Measurements from ENCODE around the gene SHH.
"Not testable (repeated sequence)": the region's sequence is repeated elsewhere in the genome, so short reads cannot be mapped to it uniquely, and the experiment has no call there.

The SHH gene

GRCh38 chr7:155840909-155841308 is 28.6 kb upstream of the SHH start:
- Histone ChIP-seq H3K9me3 (ENCODE audit: control insufficient read depth, low read length) (no peaks in the 10 kb centered on the region), H3K4me1 (ENCODE audit: control insufficient read depth, insufficient read depth, low read length) (no peaks in the 10 kb centered on the region), H3K9ac (ENCODE audit: low read length) (no peak overlapping the region), H3K4me3 (ENCODE audit: low read length) (no peak overlapping the region), H3K36me3 (ENCODE audit: control insufficient read depth, insufficient read depth, low read length, severe bottlenecking) (no peaks in the 10 kb centered on the region), H3K27me3 (replicated peaks; ENCODE audit: control insufficient read depth, insufficient read depth, low read length) (peaks cover 23% of the 10 kb centered on the region)
- no peak for DNase-seq (ENCODE audit: low read depth)

DNA sequence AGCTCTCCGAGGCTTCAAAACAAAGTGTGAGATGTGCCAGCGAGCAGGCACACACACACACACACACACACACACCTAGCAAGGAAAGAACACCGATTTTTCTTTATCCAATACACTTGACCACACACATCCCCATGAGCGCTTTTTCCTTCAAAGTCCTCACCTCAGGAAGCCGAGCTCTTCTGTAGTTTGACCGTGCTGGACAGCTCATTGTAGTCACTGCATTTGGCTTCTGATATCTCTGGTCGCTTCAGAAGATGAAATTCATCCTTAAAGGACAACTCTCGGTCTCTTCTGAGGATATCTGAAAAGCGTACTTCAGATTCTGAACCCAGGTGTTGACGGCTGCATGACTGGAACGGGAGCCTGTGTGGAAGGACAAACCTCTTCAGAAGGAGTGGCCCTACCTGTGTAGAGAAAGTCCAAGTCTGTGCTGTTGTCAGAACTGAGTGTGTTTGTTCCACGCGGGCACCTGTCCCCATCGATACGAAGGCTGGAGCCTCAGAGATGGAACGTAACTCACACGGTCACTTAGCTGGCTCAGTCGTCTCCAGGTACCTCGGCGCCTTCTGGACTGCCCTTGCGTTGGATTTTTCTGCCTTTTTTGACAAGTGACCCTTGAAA is 28.1 kb upstream of the SHH start:
- no peaks in the 10 kb centered on the region for H3K36me3 ChIP-seq (ENCODE audit: control insufficient read depth, insufficient read depth, low read length, severe bottlenecking)
- no peaks in the 10 kb centered on the region for H3K4me1 ChIP-seq (ENCODE audit: control insufficient read depth, insufficient read depth, low read length)
- no peak overlapping the region for H3K4me3 ChIP-seq (ENCODE audit: low read length)
- no peak for DNase-seq (ENCODE audit: low read depth)
- peaks cover 23% of the 10 kb centered on the region for H3K27me3 ChIP-seq (replicated peaks; ENCODE audit: control insufficient read depth, insufficient read depth, low read length)
- no peaks in the 10 kb centered on the region for H3K9me3 ChIP-seq (ENCODE audit: control insufficient read depth, low read length)
- H3K9ac ChIP-seq (ENCODE audit: low read length), result no peak overlapping the region

GRCh38 chr7:155839461-155839860 is 27.2 kb upstream of the SHH start:
- H3K4me1 ChIP-seq (ENCODE audit: control insufficient read depth, insufficient read depth, low read length), result no peaks in the 10 kb centered on the region
- peaks cover 27% of the 10 kb centered on the region for H3K27me3 ChIP-seq (replicated peaks; ENCODE audit: control insufficient read depth, insufficient read depth, low read length)
- no peak for DNase-seq (ENCODE audit: low read depth)
- H3K36me3 ChIP-seq (ENCODE audit: control insufficient read depth, insufficient read depth, low read length, severe bottlenecking), result no peaks in the 10 kb centered on the region
- H3K9me3 ChIP-seq (ENCODE audit: control insufficient read depth, low read length), result no peaks in the 10 kb centered on the region
- no peak overlapping the region for H3K9ac ChIP-seq (ENCODE audit: low read length)
- no peak overlapping the region for H3K4me3 ChIP-seq (ENCODE audit: low read length)

DNA sequence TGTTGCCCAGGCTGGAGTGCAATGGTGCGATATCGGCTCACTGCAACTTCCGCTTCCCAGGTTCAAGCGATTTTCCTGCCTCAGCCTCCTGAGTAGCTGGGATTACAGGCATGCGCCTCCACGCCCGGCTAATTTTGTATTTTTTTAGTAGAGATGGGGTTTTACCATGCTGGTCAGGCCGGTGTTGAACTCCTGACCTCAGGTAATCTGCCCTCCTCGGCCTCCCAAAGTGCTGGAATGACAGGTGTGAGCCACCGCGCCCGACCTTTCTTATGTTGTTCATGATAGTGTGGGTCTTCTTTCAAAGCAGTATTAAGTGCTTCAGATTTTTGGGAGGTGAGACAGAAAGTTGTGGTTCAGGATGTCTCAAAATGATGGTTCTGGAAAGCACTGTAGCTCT is 26.0 kb upstream of the SHH start:
- H3K27me3 ChIP-seq (replicated peaks; ENCODE audit: control insufficient read depth, insufficient read depth, low read length), result peaks cover 29% of the 10 kb centered on the region
- H3K4me3 ChIP-seq (ENCODE audit: low read length); H3K9ac ChIP-seq (ENCODE audit: low read length); DNase-seq (ENCODE audit: low read depth); H3K9me3 ChIP-seq (ENCODE audit: control insufficient read depth, low read length); H3K36me3 ChIP-seq (ENCODE audit: control insufficient read depth, insufficient read depth, low read length, severe bottlenecking); H3K4me1 ChIP-seq (ENCODE audit: control insufficient read depth, insufficient read depth, low read length): not testable (repeated sequence)

DNA sequence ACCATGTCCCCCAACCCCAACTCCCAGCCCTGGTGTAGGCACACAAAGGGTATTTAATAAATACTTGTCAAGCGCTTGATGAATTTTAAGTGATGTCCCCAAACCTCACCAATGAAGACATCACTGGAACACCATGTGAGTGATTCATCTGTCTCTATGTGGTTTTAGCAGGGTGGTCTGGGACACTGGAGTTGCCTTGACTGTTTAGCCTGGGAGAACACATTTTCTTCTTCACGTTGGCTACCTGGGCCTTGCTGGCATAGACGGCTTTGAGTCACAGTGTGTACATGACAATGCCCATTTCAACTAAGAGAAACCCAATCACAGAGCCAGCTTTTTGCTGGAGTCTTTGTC is 24.8 kb upstream of the SHH start:
- H3K4me1 ChIP-seq (ENCODE audit: control insufficient read depth, insufficient read depth, low read length), result peaks cover 12% of the 10 kb centered on the region
- H3K9ac ChIP-seq (ENCODE audit: low read length), result no peak overlapping the region
- no peaks in the 10 kb centered on the region for H3K9me3 ChIP-seq (ENCODE audit: control insufficient read depth, low read length)
- no peak for DNase-seq (ENCODE audit: low read depth)
- peaks cover 29% of the 10 kb centered on the region for H3K27me3 ChIP-seq (replicated peaks; ENCODE audit: control insufficient read depth, insufficient read depth, low read length)
- H3K4me3 ChIP-seq (ENCODE audit: low read length), result no peak overlapping the region
- H3K36me3 ChIP-seq (ENCODE audit: control insufficient read depth, insufficient read depth, low read length, severe bottlenecking), result no peaks in the 10 kb centered on the region

DNA sequence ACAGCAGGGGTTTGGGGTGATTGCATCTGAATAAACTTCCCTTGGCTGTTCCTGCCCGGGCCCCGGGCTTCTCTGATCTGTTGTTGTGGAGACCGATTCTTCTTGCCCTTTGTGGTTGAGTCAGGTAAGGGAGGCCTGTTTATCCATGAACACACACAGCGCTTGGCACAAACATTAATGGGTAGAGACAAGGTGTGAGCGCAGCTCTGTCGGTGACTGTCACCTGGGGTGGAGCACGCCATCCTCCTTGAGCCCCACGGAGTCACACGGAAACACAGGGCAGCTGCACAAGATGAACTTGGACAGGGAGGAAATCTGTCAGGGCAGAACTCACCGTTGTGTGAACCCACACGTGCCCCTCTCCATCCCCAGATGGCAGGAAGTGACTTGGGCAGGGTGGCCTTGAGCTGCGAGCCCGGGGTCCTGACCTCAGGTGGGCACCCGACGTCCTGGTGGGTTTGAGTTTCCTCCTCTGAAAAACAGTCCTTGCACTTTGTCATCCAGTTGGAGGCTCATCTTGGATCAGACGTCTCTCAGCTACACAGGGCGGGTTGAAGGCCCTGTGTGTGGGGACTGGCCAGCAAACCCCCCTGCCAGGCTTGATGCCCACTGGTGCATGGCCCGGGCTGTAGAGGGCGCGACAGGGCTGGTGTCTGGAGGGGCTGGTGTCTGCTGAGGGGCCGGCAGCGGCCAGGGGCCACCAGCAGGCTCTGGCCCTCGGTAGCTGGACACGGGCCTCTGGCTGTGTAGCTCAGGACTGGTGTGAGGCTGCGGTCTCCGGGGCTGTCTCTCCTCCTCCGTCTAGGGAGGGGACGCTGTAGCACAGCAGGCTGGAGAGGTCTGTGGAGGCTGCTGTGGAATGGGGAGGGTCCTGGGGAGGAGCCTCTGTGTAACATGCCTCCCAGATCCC is 24.2 kb upstream of the SHH start:
- DNase-seq (ENCODE audit: low read depth), result no peak

GRCh38 chr7:155835446-155836215 is 23.4 kb upstream of the SHH start:
- Histone ChIP-seq H3K9ac (ENCODE audit: low read length) (no peak overlapping the region), H3K36me3 (ENCODE audit: control insufficient read depth, insufficient read depth, low read length, severe bottlenecking) (no peaks in the 10 kb centered on the region), H3K4me1 (ENCODE audit: control insufficient read depth, insufficient read depth, low read length) (peaks cover 12% of the 10 kb centered on the region), H3K27me3 (replicated peaks; ENCODE audit: control insufficient read depth, insufficient read depth, low read length) (peaks cover 21% of the 10 kb centered on the region), H3K4me3 (ENCODE audit: low read length) (no peak overlapping the region), H3K9me3 (ENCODE audit: control insufficient read depth, low read length) (no peaks in the 10 kb centered on the region)
- no peak for DNase-seq (ENCODE audit: low read depth)

More for the DNA sequence above, 24.2 kb upstream of the SHH start:
- no peaks in the 10 kb centered on the region for H3K36me3 ChIP-seq (ENCODE audit: control insufficient read depth, insufficient read depth, low read length, severe bottlenecking)
- no peak overlapping the region for H3K9ac ChIP-seq (ENCODE audit: low read length)
- peaks cover 12% of the 10 kb centered on the region for H3K4me1 ChIP-seq (ENCODE audit: control insufficient read depth, insufficient read depth, low read length)
- no peak overlapping the region for H3K4me3 ChIP-seq (ENCODE audit: low read length)
- no peaks in the 10 kb centered on the region for H3K9me3 ChIP-seq (ENCODE audit: control insufficient read depth, low read length)
- peaks cover 25% of the 10 kb centered on the region for H3K27me3 ChIP-seq (replicated peaks; ENCODE audit: control insufficient read depth, insufficient read depth, low read length)

DNA sequence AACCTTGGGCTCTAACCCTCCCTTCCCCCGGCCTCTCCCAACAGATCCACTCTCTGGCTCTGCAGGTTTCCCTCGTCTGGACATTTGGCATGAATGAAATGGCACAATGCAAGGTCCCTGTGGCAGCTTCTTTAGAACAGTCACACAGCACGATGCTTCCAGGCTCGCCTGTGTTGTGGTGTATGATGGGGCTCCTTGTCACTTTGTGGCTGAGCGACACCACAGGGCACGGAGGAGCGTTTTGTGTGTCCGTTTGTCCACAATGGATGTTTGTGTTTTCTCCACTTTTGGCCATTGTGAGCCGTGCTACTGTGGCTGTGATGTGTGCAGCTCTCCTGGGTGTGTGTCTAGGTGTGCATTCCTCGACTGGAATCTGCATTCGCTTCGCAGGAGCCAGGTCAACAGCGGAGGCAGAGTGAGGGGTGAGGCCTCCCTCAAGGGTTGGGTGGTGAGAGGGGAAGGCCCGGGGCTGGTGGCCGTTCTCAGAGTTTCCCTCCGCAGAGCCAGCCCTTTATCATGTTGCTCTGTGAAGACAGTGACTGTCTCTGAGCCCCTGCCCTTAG is 22.3 kb upstream of the SHH start:
- Histone ChIP-seq H3K36me3 (ENCODE audit: control insufficient read depth, insufficient read depth, low read length, severe bottlenecking) (no peaks in the 10 kb centered on the region), H3K27me3 (replicated peaks; ENCODE audit: control insufficient read depth, insufficient read depth, low read length) (peaks cover 23% of the 10 kb centered on the region), H3K9ac (ENCODE audit: low read length) (no peak overlapping the region), H3K4me3 (ENCODE audit: low read length) (no peak overlapping the region), H3K4me1 (ENCODE audit: control insufficient read depth, insufficient read depth, low read length) (peaks cover 12% of the 10 kb centered on the region), H3K9me3 (ENCODE audit: control insufficient read depth, low read length) (no peaks in the 10 kb centered on the region)
- no peak for DNase-seq (ENCODE audit: low read depth)

DNA sequence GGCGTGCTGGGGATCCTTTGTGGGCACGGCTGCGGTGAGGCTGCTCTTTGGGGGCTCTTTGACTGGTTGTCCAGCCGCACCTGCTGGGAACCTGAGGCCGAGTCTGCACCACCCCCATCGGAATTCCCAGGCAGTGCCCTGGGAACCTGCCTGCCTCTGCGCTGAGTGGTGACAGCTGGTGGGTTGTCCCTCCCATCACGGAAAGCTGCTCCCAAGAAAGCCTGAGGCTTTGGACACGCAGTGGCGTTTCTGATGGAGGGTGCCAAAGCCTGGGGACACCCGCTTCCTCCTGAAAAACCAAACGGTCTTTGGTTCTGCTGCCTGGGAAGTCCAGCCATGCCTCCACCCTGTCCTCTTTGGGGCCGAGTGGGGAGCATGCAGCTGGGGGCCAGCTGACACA is 21.4 kb upstream of the SHH start:
- Histone ChIP-seq H3K4me1 (ENCODE audit: control insufficient read depth, insufficient read depth, low read length) (peaks cover 12% of the 10 kb centered on the region), H3K9ac (ENCODE audit: low read length) (no peak overlapping the region), H3K27me3 (replicated peaks; ENCODE audit: control insufficient read depth, insufficient read depth, low read length) (peaks cover 14% of the 10 kb centered on the region), H3K36me3 (ENCODE audit: control insufficient read depth, insufficient read depth, low read length, severe bottlenecking) (no peaks in the 10 kb centered on the region), H3K4me3 (ENCODE audit: low read length) (no peak overlapping the region), H3K9me3 (ENCODE audit: control insufficient read depth, low read length) (no peaks in the 10 kb centered on the region)
- no peak for DNase-seq (ENCODE audit: low read depth)

DNA sequence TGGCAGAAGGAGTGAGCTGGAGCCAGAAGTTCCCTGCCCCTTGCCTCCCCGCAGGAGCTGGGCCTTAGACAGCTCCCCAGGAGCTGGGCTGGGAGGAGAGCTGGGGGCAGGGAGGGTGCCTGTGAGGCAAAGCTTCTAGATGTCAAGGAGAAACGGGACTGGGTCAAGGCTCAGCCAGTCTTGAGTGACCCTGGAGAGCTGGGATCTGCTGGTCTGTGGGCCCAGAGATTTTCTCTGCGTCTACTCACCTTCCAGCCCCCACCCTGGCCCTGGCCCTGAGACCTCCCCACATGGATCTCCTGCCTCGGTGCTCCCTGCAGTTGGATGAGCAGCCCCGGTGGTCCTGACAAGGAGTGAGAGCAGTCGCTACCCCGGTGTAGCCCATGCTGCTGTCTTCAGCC is 20.3 kb upstream of the SHH start:
- DNase-seq (ENCODE audit: low read depth), result no peak
- no peaks in the 10 kb centered on the region for H3K36me3 ChIP-seq (ENCODE audit: control insufficient read depth, insufficient read depth, low read length, severe bottlenecking)
- H3K27me3 ChIP-seq (replicated peaks; ENCODE audit: control insufficient read depth, insufficient read depth, low read length), result peaks cover 16% of the 10 kb centered on the region
- no peak overlapping the region for H3K4me3 ChIP-seq (ENCODE audit: low read length)
- peaks cover 12% of the 10 kb centered on the region for H3K4me1 ChIP-seq (ENCODE audit: control insufficient read depth, insufficient read depth, low read length)
- H3K9ac ChIP-seq (ENCODE audit: low read length), result no peak overlapping the region
- no peaks in the 10 kb centered on the region for H3K9me3 ChIP-seq (ENCODE audit: control insufficient read depth, low read length)

All from adipocyte (in vitro differentiated cells).